GM12874 (cell line): ENCODE measurements around the gene PDCD1LG2.

Source experiments
- CTCF ChIP-seq: IDR thresholded peaks from 2 replicates; pipeline ENCODE4 v1.5.1; 2011; ENCODE audit warnings: low read depth, mild to moderate bottlenecking, control low read depth, low read length, moderate library complexity; ENCODE audit not compliant: insufficient read depth

Gene PDCD1LG2

GRCh38 chr9:5560443-5561100 is 50.2 kb downstream of the PDCD1LG2 start:
- no peak for TF ChIP-seq CTCF

GRCh38 chr9:5561828-5562488 is 51.6 kb downstream of the PDCD1LG2 start:
- TF ChIP-seq CTCF = no peak

- no peak for TF ChIP-seq CTCF
Measured at GRCh38 chr9:5562806-5563416, 52.6 kb downstream of the PDCD1LG2 start.

- TF ChIP-seq CTCF = no peak
Measured at GRCh38 chr9:5563417-5563815, 53.1 kb downstream of the PDCD1LG2 start.

- no peak for TF ChIP-seq CTCF
Measured at GRCh38 chr9:5563886-5564285, 53.6 kb downstream of the PDCD1LG2 start.

GRCh38 chr9:5566054-5566618 is 55.8 kb downstream of the PDCD1LG2 start:
- no peak for TF ChIP-seq CTCF

GRCh38 chr9:5568868-5569267 is 58.5 kb downstream of the PDCD1LG2 start:
- no peak for TF ChIP-seq CTCF
